ENCODE measurements around the gene CD1C.
"Not testable (repeated sequence)": the region's sequence is repeated elsewhere in the genome, so short reads cannot be mapped to it uniquely, and the experiment has no call there.

Gene CD1C

DNA sequence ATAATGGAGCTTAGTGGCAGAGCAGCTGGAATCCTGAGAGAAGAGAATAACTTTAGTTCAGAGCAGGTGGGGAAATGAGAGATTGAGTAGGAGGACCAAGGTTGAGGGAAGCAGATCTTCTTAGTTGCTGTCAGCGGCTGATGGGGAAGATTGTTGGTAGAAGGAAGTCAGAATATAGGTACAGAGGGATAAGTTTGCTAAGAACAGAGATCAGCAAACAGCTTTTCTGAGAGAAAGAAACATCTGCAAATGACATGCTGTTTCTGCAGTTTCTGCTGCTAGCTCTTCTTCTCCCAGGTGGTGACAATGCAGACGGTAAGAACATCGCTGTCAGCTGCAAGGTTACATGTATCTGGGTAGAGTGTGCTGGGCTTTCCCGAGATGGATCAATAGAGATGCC lies at the start of gene CD1C:
Gene CD1C (plus strand): TSS at position 113 of the 400 bp plus-strand sequence. CDS start 142 bp downstream, at position 255.
- DNase-seq: no peak

DNA sequence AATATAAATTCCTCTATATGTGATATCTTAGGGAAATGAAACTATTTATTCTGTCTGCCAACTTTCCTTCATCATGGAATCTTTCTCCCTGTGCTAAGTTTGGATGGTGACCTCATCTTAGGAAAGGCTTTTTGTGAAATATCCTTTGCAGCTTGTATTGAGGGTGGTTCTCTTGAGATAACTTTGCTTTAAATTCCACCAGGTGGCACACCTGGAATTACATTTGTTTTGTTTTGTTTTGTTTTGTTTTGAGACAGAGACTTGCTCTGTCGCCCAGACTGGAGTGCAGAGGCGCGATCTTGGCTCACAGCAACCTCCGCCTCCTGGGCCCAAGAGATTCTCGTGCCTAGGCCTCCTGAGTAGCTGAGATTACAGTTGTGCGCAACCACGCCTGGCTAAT lies 43.1 kb upstream of the CD1C start:
- DNase-seq: peak; percentile 13

DNA sequence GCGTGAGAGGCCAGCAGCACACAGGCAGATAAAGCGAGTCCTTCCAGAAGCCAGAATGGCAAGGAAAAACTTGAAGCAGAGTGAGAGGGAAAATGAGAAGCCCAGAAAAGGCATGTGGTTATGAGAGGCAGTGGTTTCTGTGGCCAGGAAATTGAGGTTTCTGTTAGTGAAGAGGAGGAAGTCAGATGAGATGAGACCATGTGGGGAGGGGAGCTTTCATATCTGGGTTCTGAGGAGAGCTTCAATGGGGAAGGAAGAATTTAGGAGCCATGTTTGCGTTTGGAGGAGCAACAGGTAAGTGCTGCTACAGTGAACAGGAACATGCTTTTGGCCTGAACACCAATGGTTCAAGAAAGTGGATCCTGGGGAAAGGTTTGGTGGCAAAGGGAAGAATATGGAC lies 41.6 kb upstream of the CD1C start:
- peak; percentile 50 for DNase-seq

DNA sequence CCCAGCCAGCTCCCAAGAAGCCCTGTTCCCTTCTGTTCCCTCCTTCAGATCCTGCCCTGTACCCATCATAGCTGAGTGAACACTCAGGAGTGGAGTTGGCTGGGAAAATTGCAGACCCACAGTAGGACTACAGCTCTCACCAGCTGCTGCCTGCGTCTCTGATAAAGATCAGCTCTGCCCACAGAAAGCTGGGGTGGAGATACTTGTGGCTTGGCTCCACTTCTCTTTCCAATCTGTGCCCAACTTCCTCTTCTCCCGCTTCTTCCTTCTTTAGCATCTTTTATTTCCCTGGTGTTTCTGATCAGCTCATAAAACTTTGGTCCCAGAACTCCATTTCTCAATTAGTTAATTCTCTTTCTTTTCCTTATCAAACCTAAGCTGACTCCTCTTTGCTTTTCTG lies 41.0 kb upstream of the CD1C start:
- no peak for DNase-seq

DNA sequence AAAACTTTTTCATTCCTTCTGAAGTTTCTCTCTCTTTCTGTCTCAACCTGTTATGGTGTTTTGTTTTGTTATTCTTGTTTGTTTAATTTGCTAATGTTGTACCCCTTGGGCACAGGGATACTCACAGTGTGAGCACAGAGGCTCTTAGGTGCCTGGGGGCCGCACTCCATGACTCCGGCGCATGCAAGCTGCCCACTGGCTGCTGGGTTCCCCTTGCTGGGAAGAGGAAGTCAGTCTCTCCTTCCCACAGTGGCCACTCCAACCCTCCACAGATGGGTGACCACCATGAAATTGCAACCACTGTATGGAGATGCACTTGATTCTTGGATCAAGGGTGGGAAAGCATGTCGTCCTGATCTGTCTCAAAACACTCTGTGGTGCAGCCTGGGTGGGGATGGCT lies 40.1 kb upstream of the CD1C start:
- DNase-seq: no peak

DNA sequence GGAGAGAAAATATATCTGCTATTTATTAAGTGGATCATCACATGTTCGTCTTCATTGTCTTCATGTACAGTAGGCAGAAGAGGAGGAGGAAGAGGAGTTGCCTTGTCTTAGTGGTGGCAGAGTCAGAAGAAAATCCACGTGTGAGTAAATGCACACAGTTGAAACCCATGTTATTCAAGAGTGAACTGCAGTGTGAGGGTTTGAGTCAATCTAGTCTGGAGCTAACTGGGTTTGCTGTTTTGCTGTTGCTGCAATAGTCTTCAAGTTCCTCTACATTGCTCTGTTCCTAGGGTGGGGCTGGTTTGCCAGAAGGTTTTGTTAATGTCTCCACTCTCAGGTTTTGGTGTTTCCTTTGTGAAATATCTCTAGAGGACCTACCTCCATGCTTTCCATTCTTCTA lies 38.6 kb upstream of the CD1C start:
- no peak for DNase-seq

DNA sequence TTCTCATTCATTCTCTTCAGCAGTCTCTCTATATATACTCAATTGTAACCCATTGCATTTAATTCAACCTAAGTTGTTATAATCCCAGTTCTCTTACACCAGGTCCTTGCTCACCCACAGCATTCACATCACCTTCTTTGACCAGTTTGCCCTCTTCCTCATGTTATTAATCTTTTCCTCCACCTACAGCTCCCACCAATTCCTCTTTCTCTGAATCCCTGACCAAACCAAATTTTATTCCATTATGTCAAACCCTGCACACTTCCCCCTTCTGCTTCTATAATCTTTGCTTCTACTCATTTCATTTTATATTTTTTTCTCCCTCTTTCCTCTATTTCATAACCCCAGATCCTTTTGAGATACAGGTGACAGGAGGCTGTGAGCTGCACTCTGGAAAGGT lies 34.1 kb upstream of the CD1C start:
- DNase-seq: no peak

DNA sequence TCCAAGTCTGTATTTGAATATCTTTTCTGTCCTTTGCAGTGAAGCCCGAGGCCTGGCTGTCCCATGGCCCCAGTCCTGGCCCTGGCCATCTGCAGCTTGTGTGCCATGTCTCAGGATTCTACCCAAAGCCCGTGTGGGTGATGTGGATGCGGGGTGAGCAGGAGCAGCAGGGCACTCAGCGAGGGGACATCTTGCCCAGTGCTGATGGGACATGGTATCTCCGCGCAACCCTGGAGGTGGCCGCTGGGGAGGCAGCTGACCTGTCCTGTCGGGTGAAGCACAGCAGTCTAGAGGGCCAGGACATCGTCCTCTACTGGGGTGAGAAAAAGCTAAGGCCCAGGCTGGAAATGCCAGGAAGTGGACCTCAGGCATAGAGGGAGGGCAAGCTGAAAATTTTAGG lies 33.0 kb upstream of the CD1C start:
- not testable (repeated sequence) for DNase-seq

DNA sequence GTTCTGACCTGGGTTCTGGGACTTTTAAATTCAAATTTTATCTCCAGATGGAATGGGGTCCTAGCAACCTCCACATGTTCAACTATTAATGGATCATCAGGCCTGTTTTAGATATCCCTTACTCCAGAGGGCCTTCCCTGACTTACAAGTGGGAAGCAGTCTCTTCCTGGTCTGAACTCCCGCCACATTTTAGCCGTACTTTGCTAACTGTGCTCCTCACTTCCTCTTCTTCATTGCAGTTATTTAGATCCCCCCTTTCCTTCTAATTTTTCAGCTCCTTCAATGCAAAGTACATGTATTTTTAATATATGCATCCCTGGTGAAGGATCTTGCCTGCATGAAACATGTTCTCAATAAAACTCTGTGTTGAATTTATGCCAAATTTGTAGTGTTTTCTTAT lies 31.8 kb upstream of the CD1C start:
- DNase-seq: no peak

DNA sequence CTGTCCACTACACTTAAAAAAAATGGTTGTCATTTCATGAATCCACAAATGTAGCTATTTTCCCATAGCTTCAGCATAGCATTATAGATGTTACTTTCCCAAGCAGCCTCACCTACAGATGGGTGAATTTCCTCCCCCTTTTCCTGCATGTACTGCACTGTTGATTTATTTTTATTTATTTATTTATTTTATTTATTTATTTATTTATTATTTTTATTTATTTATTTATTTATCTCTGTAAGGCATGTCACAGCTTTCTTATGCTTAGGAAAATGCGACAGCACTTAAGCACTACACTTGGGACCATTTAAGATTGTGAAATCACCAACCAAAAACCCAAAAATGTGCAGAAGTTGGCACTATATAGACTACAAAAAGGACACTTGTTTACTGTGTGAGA lies 30.6 kb upstream of the CD1C start:
- DNase-seq: no peak

DNA sequence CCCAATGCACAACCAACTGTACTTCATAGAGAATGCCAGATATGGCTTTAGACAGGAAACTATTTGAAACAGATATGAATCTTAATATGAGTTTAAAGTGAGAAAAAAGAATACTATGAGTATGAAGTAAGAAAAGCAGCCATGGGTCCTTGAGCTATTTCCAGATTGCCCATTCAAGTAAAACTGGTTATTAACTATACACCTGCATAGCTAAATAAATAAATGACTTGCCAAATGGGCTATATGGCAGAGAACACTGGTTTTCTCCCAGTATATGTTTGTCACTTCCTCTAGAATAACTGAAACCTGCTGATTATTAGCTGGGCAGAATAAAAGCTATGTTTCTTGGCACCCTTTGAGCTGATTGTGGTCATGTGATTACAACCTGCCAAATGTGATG lies 17.0 kb upstream of the CD1C start:
- no peak for DNase-seq

DNA sequence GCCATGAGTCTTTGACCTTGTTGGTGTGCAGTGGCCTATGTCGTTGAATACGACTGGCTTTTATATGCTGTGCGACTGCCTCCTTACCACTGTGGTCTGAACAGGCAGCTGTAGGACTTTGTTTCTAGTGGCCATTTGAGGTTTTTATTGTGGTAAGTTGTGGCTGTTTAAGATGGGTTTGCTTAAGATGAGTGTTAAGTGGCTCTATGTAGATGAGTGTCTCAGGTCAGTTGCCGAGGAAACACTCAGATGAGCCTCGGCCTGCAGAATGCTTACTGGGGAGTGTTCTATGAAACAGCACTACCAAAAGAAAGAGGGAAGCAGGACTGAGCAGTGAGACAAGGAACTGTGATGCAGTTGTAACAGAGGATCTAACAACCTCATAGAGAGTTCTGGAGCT lies 14.9 kb upstream of the CD1C start:
- no peak for DNase-seq

DNA sequence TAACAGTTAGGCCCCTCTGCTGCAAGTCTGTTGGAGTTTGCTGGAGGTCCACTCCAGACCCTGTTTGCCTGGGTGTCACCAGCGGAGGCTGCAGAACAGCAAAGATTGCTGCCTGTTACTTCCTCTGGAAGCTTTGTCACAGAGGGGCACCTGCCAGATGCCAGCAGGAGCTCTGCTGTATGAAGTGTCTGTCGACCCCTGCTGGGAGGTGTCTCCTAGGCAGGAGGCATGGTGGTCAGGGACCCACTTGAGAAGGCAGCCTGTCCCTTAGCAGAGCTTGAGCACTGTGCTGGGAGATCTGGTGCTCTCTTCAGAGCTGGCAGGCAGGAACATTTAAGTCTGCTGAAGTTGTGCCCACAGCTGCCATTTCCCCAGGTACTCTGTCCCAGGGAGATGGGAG lies 7.3 kb upstream of the CD1C start:
- not testable (repeated sequence) for DNase-seq

DNA sequence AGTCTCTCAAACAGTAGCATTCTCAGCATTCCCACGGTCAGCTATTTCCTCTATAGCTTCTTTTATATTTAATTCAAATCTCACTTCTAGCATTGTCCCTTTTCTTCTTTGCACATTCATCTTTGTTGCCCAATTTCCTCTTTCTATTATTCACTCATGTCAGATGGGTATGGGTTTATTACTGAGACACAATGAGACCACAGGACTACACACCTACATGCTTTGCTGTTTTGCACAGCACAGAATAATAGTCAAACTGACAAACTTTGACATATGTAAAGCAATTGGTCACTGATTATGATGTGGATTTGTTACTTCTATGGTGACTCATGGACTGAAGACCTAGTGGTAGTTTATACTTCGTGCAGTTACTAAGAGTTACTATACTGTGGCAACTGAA lies 5.8 kb upstream of the CD1C start:
- no peak for DNase-seq

DNA sequence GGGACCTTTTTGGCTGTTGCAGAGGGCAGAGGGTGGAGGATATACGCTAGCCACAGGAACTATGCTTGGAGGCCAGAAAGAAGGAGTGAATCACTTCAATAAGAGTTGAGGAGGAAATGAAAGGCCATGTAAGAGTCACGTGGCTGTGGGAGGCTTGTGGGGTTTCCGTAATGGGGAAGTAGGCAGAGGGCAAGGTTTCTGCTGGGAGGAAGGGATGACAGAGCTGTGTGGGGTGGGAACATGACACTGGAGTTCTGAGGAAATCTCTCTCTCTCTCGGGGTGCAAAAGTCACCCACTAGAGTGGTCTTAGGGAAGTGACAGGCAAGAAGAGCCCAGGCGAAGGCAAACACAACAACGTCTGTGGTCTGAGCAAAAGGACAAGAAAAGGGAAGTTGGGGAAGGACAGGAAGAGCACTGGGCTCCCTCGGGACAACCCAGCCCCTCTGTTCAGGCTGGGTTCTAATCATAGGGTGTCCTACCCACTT lies 3.9 kb upstream of the CD1C start:
- peak; percentile 35 for DNase-seq

DNA sequence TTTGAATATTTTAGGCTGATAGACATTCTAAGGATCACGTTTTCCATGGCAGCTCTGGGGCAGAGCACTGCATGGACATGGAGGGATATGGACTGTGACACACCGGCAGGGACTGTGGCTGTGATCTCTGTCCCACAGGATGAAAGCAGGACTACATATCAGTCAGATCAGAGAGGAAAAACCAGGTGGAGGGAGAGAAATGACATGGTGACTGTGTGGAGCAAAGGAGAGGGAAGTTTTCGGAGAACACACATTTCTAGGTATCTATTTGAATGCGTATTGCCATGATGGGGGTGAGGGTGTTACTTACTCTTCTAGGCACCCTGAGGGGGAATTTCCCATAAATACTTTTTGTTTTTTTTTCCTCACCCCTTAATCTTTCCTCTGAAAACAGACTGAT lies 3.2 kb upstream of the CD1C start:
- no peak for DNase-seq

DNA sequence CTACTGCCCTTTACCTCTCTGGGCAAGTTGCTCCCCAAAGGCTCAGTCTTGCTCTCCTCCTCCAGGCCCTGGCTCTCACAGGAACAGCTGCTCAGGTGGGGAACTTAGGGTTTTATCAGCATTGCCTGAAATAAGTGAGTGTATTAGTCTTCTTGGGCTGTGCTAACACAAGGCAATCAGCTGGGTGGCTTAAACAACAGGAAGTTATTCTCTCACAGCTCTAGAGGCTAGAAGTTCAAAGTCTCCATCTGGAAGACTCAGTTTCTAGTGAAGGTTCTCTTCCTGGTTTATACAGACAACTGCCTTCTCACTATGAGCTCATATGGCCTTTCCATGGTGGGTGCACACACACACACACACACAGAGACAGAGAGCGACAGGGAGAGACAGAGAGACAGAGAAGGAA lies 2.8 kb upstream of the CD1C start:
- no peak for DNase-seq

DNA sequence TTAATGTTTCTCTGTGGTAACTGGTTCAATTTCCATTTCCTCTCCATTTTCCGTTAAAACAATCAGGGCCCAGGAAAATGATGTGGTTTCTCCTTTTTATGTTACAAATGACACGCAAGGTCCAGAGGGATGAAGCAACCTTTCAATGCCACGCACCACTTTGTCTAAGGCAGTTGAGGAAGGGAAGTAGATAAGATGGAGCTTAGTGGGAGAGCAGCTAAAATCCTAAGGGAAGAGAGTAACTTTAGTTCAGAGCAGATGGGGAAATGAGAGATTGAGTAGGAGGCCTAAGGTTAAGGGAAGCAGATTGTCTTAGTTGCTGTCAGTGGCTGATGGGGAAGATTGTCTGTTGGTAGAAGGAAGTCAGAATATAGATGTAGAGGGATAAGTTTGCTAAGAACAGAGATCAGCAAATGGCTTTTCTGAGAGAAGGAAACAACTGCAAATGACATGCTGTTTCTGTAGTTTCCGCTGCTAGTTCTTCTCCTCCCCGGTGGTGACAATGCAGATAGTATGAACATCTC lies 660 bp downstream of the CD1C start:
- DNase-seq: no peak

DNA sequence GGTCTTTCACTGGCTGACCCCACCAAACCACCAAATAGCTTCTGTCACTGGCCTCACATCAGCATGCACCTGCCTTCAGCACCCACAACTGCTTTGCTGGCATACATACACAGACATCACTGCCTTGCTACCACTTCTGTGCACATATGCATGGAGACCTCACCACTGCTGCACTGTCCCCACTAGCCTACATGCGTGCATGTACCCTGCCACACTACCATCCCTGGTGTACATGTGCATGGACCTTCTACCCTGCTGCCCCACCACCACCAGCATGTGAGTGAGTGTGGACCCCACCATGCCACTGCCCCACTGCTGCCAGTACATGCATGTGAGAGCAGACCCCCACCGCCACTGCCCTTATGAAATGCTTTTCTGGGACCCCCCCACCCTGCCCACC lies 6.1 kb downstream of the CD1C start:
- DNase-seq: no peak

DNA sequence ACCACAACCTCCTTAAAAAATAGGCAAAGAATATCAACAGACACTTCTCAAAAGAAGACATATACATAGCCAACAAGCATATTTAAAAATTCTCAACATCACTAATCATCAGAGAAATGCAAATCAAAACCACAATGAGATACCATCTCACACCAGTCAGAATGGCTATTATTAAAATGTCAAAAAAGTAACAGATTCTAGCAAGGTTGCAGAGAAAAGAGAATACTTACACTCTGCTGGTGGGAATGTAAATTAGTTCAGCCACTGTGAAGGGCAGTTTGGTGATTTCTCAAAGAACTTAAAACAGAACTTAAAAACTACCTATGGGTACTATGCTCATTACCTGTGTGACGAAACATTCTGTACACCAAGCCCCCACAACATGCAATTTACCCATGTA lies 20.9 kb downstream of the CD1C start:
- DNase-seq: no peak

DNA sequence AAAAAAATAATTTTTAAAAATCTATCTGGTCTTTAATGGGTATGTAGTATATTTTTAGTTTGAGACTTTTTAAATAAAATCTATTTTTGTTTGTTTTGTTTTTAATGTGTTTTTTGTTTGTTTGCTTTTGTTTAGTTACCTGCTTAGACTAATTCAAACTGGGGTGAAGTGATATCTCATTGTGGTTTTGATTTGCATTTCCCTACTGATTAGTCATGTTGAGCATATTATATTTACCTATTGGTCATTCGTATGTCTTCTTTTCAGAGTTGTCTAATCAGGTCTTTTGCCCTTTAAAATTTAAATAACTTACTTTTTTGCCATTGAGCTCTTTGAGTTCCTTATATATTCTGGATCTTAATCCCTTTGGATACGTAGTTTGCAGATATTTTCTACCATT lies 21.3 kb downstream of the CD1C start:
- DNase-seq: no peak

DNA sequence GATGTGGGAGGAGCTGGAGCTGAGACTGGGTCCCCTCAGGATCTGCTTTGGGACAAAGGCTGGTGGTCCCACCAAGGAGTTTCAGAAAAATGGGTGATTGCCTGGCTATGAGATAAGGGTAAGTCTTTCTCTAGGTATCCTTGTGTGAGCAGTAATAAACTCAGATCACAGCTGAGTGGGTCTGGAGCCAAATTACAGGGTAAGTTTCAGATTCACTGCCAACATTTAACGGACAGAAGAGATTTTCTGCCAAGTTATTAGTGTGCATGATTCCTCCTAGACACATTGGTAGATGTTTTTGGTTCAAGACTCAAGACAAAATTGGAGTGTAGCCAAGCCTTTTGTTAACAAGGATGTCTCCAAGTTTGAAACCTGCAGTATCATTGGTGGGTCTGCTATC lies 34.1 kb downstream of the CD1C start:
- no peak for DNase-seq

DNA sequence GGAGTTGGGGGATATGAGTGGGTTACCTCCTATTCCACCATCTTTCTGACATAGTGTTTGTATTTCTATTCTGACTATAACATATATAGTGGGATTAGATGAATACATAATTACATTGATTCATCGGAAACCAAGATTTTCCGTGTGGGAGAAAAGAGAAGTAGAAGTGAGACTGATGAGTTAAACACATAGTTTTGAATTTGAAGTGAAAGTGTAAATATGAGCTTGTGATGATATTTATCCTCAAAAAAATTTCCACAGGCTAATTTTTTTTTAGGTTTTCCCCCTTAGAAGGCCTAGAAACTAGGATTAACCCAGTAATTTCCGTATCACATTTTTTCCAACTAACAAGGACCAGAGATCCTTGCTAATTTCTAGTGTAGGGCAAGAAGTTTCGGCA lies 34.7 kb downstream of the CD1C start:
- DNase-seq: no peak

DNA sequence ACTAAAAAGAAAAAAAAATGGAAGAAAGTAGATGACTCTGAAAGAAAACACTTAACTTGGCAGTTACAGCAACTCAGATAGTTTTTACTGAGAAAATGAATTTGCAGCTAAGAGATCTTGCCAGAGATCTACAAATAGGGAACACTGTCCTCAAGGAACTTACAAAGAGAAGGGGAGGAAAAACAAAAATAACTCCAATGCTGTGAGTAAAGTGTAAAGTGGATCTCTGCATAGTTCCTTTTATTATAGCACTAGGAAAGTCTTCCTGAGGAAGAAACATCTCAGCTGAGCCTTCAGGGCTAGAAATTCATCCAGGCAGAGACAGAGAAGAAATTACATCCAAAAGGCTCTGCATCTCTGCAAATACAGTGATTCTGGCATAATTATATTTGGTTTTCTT lies 37.8 kb downstream of the CD1C start:
- DNase-seq: no peak

DNA sequence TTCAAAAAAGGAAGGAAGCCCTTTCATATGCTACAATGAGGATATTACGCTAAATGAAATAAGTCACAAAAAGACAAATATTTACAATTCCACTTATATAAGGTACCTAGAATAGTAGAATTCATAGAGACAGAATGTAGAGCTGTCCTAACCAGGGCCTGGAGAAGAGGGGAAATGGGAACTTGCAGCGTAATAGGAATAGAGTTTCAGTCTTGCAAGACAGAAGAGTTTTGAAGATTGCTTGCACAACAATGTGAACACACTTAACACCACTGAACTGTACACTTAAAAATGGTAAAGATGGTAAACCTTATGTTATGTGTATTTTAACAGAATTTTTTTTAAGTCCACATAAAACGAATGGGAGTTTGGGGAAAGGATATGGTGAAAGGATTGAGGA lies 38.7 kb downstream of the CD1C start:
- DNase-seq: no peak

DNA sequence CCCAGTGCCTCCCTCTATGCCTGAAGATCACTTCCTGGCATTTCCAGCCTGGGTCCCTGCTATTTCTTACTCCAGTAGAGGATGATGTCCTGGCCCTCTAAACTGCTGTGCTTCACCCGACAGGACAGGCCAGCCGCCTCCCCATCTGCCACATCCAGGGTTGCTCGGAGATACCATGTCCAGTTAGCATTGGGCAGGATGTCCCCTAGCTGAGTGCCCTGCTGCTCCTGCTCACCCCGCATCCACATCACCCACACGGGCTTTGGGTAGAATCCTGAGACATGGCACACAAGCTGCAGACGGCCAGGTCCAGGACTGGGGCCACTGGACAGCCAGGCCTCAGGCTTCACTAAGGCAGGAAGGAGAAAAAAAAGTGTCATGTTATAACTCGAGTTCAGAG lies 39.6 kb downstream of the CD1C start:
- no peak for DNase-seq

Measured in RPMI8226 (cell line).